Activated T-helper 2 cell treated with anti-CD3 and anti-CD28 coated beads, Interferon-gamma antibody, Interleukin-2, Interleukin-4, amounts not matched to agents 10 μg/mL and 5 μg/mL and 100 μg/mL, durations not matched to agents 14 hours and 24 hours and 36 hours (primary cell): ENCODE measurements around the gene SFRP5. TPM values are rescaled to one million over a fixed set of nuclear protein-coding genes. Genes with fewer than 3 reads are reported as not detected.

Source experiments
- DNase-seq: peaks from one replicate; pipeline ENCODE4 v3.0.0; 2021; ENCODE audit warnings: low spot score
- H3K27ac Mint-ChIP-seq: one replicate; pipeline ENCODE4 v1.8.0; 2021; ENCODE audit warnings: mixed read lengths
- H3K27me3 Mint-ChIP-seq: one replicate; pipeline ENCODE4 v1.8.0; 2021; ENCODE audit warnings: low read depth, mixed read lengths
- H3K36me3 Mint-ChIP-seq: one replicate; pipeline ENCODE4 v1.8.0; 2021; ENCODE audit warnings: low read depth, mixed read lengths
- H3K4me1 Mint-ChIP-seq: one replicate; pipeline ENCODE4 v1.8.0; 2021; ENCODE audit warnings: low read depth, mixed read lengths
- H3K4me3 Mint-ChIP-seq: one replicate; pipeline ENCODE4 v1.8.0; 2021; ENCODE audit warnings: low read depth, mild to moderate bottlenecking, moderate library complexity, mixed read lengths
- H3K9me3 Mint-ChIP-seq: one replicate; pipeline ENCODE4 v1.8.0; 2021; ENCODE audit warnings: mixed read lengths
- intact Hi-C: fragments of 100-400 bp; cut with micrococcal nuclease; formaldehyde crosslinking; loops from one replicate; pipeline ENCODE4 v1.15.1; 2023
- total RNA-seq: library from RNA; stranded (reverse); gene quantifications from 2 replicates; pipeline ENCODE4 v1.2.3, GENCODE V29; 2022

SFRP5 gene
- total RNA-seq, 1 donor from 2014 or later: not detected

DNA sequence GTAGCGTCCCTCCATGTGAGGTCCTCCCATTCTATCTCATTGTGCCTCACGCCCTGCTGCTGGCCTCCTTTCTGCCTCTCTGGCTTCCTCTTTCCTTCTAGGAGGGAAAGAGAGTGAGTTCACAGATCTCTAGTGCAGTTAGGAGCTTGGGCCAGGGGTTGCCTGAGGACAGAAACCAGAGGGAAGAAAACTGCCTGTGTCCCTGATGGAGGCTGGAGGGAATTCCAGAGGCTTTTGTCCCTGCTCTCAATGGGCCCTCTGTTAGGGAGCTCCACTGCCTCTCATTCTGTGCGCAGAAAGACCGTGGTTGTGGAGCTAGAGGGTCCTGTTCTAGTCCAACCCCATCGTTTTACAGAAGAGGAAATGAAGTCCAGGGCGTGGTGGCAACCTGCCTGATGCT lies 53.6 kb downstream of the SFRP5 start:
- H3K9me3 Mint-ChIP-seq: no peaks in the 10 kb centered on the region
- H3K27ac Mint-ChIP-seq: no peak overlapping the region
- no peak overlapping the region for H3K4me3 Mint-ChIP-seq
- intact Hi-C loops: no loop called here
- H3K4me1 Mint-ChIP-seq: peaks cover 7% of the 10 kb centered on the region
- DNase-seq: no peak
- H3K27me3 Mint-ChIP-seq: peaks cover 4% of the 10 kb centered on the region
- H3K36me3 Mint-ChIP-seq: no peaks in the 10 kb centered on the region

DNA sequence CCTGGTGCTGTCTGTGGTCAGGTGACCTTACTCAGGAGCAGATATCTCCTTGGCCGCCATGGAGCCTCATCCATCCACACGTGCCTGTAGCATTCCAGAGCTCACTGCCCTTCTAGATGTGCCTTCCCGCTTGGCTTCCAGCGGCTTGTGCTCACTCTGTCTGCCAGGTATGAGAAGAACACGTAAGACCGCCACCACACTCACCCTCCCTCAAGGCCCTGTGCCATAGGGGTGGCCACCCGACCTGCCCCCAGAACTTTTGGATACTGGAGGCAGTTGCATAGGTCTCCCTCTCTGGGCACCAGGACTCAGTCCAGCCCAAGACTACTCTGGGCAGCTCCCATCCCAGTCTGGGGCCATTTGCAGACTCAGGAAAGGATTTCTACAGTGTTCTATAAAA lies 54.2 kb downstream of the SFRP5 start:
- no peak overlapping the region for H3K4me3 Mint-ChIP-seq
- no peak for DNase-seq
- H3K36me3 Mint-ChIP-seq: no peaks in the 10 kb centered on the region
- H3K27ac Mint-ChIP-seq: no peak overlapping the region
- peaks cover 6% of the 10 kb centered on the region for H3K27me3 Mint-ChIP-seq
- intact Hi-C loops: no loop called here
- peaks cover 11% of the 10 kb centered on the region for H3K4me1 Mint-ChIP-seq
- H3K9me3 Mint-ChIP-seq: no peaks in the 10 kb centered on the region

Other genes with a start within 250 kb of the SFRP5 start
- gene ANKRD2, start 199.2 kb downstream of the SFRP5 start, total RNA-seq: 0.18 and 0.57 TPM in 2 replicates
- gene HOGA1, start 187.6 kb downstream of the SFRP5 start, total RNA-seq: not detected in 2 replicates
- not detected in 2 replicates for gene C10orf62, start 182.3 kb downstream of the SFRP5 start, total RNA-seq
- 1.8 and 2.9 TPM in 2 replicates for gene MORN4, start 138.5 kb downstream of the SFRP5 start, total RNA-seq
- 15.8 and 17.4 TPM in 2 replicates for gene PI4K2A, start 131.3 kb downstream of the SFRP5 start, total RNA-seq
- gene AVPI1, start 84.8 kb downstream of the SFRP5 start, total RNA-seq: 2.3 and 2.4 TPM in 2 replicates
- gene MARVELD1, start 58.3 kb downstream of the SFRP5 start, total RNA-seq: 5.6 and 6.5 TPM in 2 replicates
- gene ZFYVE27, start 34.9 kb downstream of the SFRP5 start, total RNA-seq: 35.0 and 40.2 TPM in 2 replicates
- gene GOLGA7B, start 77.8 kb upstream of the SFRP5 start, total RNA-seq: 0.34 and 0.62 TPM in 2 replicates